KOPT-K1 (cell line): ENCODE results near the gene RNU4-1.

Experiments
- H3K27ac ChIP-seq: fragments of 200-600 bp; sonication (generic); 2 replicates; pipeline ENCODE4 v1.5.1; 2016; ENCODE audit warnings: antibody characterized with exemption, mild to moderate bottlenecking, low read depth, low read length; ENCODE audit not compliant: poor library complexity, severe bottlenecking
- H3K36me3 ChIP-seq: fragments of 200-600 bp; sonication (generic); 2 replicates; pipeline ENCODE4 v1.5.1; 2017; ENCODE audit warnings: antibody characterized with exemption, mild to moderate bottlenecking, low read length, moderate library complexity; ENCODE audit not compliant: insufficient read depth
- H3K9me3 ChIP-seq: fragments of 200-600 bp; sonication (generic); 2 replicates; pipeline ENCODE4 v1.5.1; 2017; ENCODE audit warnings: antibody characterized with exemption, low read length, mild to moderate bottlenecking; ENCODE audit not compliant: insufficient read depth, poor library complexity, severe bottlenecking

RNU4-1 gene

GRCh38 chr12:120266180-120266870 is 26.7 kb downstream of the RNU4-1 start:
- Histone ChIP-seq H3K9me3 (no peaks in the 10 kb centered on the region), H3K36me3 (no peaks in the 10 kb centered on the region), H3K27ac (no peak overlapping the region)

- no peaks in the 10 kb centered on the region for H3K36me3 ChIP-seq
- no peaks in the 10 kb centered on the region for H3K9me3 ChIP-seq
- H3K27ac ChIP-seq = no peak within 1 kb of the TSS
These were observed 27.4 kb downstream of the RNU4-1 start, which contains the start of gene PXN for GRCh38 chr12:120265473-120266179. Gene PXN, minus strand, starts transcription at chr12:120265730. Its CDS starts 101 bp downstream, at chr12:120265629.

- Histone ChIP-seq H3K36me3 (no peaks in the 10 kb centered on the region), H3K9me3 (no peaks in the 10 kb centered on the region), H3K27ac (no peak overlapping the region)
These were observed 28.0 kb downstream of the RNU4-1 start for GRCh38 chr12:120264904-120265472.

GRCh38 chr12:120264086-120264903 is 28.7 kb downstream of the RNU4-1 start:
- Histone ChIP-seq H3K27ac (no peak overlapping the region), H3K36me3 (no peaks in the 10 kb centered on the region), H3K9me3 (no peaks in the 10 kb centered on the region)

- no peak overlapping the region for H3K27ac ChIP-seq
- no peaks in the 10 kb centered on the region for H3K9me3 ChIP-seq
- H3K36me3 ChIP-seq = no peaks in the 10 kb centered on the region
These were observed 29.3 kb downstream of the RNU4-1 start for GRCh38 chr12:120263748-120264085.

- Histone ChIP-seq H3K9me3 (no peaks in the 10 kb centered on the region), H3K27ac (no peak overlapping the region), H3K36me3 (no peaks in the 10 kb centered on the region)
These were observed 29.9 kb downstream of the RNU4-1 start for GRCh38 chr12:120262852-120263747.

- Histone ChIP-seq H3K9me3 (no peaks in the 10 kb centered on the region), H3K36me3 (no peaks in the 10 kb centered on the region), H3K27ac (no peak overlapping the region)
These were observed 30.8 kb downstream of the RNU4-1 start for GRCh38 chr12:120261951-120262851.

GRCh38 chr12:120260607-120261006 is 32.4 kb downstream of the RNU4-1 start:
- H3K9me3 ChIP-seq = no peaks in the 10 kb centered on the region
- H3K36me3 ChIP-seq = no peaks in the 10 kb centered on the region
- no peak overlapping the region for H3K27ac ChIP-seq

- Histone ChIP-seq H3K36me3 (no peaks in the 10 kb centered on the region), H3K9me3 (no peaks in the 10 kb centered on the region), H3K27ac (no peak overlapping the region)
These were observed 33.4 kb downstream of the RNU4-1 start for GRCh38 chr12:120259418-120260202.

- Histone ChIP-seq H3K36me3 (no peaks in the 10 kb centered on the region), H3K27ac (no peak overlapping the region), H3K9me3 (no peaks in the 10 kb centered on the region)
These were observed 34.6 kb downstream of the RNU4-1 start for GRCh38 chr12:120258323-120258896.

GRCh38 chr12:120257041-120257821 is 35.8 kb downstream of the RNU4-1 start:
- Histone ChIP-seq H3K27ac (no peak overlapping the region), H3K36me3 (no peaks in the 10 kb centered on the region), H3K9me3 (no peaks in the 10 kb centered on the region)

GRCh38 chr12:120254809-120255208 is 38.2 kb downstream of the RNU4-1 start:
- no peak overlapping the region for H3K27ac ChIP-seq
- no peaks in the 10 kb centered on the region for H3K9me3 ChIP-seq
- H3K36me3 ChIP-seq = no peaks in the 10 kb centered on the region
